DMS79 (cell line): ENCODE results near the gene SLC8A1.

Experiments
- DNase-seq: peaks from one replicate; lab custom pipeline; 2025; lab: John Stamatoyannopoulos, UW

The SLC8A1 gene

DNA sequence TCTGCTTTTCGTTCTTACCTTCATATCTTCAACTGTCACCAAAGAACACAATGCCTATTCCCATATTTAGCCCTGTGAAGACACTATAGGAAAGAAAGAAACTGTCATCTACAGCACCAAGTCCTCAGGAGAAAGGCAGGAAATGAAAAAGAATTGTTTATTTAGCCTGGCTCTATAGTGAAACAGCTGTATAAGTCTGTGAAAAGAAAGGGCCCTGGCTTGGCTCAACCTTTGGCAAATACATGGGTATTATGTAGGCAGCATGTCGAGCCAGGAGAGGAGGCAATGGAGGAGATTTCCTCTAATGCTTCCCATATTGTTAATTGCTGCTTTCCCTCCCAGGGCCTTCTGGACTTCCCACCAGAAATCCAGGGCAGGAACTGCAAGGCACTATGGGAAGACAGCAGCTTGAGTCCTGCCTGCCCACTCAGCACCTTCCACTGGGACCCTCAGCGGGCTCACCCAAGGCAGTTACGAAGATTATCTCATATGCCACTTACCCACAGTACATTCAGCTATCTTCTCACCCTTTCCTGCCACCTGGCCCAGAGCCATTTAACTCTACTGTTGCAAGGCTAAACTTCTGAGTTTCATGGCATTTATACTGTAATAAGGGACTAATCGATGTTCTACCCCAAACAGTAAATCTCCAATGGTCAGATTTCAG, 30.1 kb downstream of the SLC8A1 start:
- no peak for DNase-seq

DNA sequence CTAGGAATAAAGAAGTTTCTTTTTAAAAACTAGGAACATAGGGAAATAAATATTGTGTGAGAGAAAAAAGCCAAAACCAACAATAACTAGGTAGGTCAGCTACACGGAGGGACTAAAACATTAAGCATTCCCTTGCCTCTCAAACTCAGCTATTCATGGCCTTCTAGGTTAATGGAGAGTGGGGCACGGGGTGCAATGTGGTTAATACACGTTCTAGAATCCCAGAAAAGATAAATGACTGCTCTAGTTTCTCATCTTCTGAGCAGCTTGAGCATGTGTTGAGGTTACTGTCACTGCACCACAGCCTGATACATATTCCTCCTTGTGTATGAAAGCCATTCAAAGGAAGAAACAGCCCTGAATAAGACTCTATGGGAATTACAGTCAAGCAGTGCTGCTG, 31.4 kb downstream of the SLC8A1 start:
- DNase-seq = no peak

DNA sequence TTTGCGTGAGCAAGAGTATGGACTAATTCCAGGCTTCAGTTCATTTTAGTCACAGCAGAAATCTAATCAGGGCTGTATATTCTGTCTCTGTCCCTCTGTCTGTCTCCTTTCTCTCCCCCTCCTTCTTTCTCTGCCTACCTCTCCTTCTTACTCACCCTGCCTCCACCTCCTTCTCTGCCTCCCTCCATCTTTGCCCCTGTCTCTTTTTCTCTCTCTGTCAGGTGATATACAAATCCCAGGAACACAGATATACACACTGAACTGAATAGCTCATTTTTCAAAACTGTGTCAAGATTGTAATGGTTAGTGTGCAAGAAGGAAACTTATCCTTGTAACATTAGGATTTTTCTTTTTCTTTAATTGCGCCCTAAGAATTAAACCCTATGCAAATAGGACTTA, 32.5 kb downstream of the SLC8A1 start:
- DNase-seq = no peak

- DNase-seq = no peak
These were observed 33.1 kb downstream of the SLC8A1 start for GRCh38 chr2:40418614-40419363.

- no peak for DNase-seq
These were observed 35.4 kb downstream of the SLC8A1 start for GRCh38 chr2:40416486-40416885.

GRCh38 chr2:40415391-40415790, 36.5 kb downstream of the SLC8A1 start:
- DNase-seq = no peak

DNA sequence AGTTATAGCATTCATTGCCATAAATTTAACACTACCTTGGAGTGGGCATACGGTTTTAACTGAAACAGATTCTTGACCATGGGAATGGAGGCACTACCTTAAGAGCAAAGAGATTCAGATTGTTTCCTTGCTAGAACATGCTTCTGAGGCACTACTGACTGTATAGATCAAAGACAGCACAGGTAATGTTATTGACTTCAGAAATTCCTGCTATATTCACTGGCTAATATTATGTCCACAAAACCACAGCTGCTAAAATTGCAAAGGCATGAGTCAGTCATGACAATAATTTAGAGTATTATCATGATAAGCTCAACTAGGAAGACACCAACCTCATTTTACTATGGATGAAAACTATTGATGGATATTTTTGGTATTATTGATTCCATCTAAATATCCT, 39.4 kb downstream of the SLC8A1 start:
- DNase-seq = no peak

DNA sequence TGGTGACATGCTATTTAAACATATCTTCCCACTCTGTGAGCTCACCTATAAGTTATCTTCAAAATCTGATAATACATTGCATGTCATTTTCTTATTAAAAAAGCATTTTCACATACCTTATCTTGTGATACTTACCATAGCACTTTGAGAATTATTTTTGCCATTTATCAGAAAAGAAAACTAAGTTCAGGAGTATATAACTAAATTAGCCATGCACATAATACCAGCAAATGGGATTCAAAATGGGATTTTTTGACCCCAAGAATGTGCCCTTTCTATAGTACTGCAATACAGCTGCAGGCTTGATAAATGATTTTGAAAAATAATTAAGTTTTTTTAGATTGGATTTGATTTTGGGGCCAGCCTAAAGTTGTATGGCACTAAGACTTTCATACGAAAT, 41.2 kb downstream of the SLC8A1 start:
- DNase-seq = no peak

DNA sequence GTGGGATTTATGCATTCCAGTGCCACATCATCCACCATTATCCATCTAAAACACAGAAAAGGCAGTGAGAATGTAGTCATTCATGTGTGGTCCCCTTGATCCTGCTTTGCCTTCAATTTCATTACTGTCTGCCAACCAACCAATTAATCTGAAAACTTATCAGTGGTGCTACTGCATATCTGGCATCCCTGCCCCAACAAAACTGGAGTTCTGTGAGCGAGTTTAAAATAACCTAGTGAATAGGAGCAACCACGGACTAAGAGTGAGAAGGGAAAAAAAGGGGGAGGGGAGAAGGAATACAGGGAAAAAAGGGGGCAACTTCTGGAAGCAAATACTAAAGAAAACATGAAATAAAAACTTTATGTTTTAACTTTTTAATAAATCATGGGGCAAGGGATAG, 42.2 kb downstream of the SLC8A1 start:
- no peak for DNase-seq

DNA sequence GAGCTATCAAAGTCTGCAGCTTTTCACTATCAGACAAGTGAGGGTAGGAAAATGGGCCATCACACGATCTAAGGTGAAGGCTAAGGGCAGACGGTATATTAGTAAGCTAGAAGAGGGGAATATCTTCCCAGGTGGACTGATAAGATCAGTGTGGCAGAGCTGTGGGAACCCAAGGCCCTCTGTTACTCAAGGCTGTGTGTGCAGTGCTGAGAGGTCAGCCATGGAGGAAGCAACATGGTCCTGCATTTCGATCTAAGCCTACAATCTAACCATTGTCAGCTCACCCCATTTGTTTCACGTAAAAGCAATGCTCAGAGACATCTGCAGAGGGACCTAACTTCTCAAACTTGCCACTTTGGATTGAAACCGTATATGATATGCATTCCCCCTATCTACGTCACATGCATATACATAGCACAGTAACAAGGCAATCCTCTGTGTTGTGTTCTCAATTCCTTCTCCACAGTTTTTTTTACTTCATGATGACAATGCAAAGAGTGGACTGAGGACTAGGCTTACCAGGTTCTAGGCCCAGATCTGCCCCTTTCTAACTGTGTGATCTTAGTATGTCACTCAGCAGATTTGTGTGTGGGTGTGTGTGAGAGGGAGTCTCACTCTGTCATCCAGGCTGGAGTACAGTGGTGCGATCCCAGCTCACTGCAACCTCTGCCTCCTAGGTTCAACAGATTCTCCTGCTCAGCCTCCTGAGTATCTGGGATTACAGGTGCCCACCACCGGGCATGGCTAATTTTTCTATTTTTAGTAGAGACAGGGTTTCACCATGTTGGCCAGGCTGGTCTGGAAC, 45.2 kb downstream of the SLC8A1 start:
- no peak for DNase-seq

DNA sequence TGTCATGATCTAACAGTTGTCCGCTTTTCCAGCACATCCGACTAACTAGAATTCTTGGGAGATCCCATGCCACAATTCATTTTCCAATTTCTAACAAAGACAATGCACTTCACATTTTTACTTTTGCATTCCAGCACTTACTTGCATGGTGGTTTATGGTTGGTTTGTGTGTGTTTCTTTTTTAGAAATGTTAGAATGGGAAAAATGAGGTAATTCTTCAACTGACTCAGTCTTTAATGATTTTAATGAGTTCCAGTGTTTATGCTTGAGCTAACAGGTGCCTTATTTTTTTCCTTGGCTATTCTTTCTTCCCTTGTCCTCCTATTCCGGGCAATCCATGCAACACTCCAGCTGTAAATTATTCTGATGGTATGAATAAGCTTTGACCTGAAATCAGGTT, 46.4 kb downstream of the SLC8A1 start:
- DNase-seq = no peak

- DNase-seq = no peak
These were observed 47.4 kb downstream of the SLC8A1 start for GRCh38 chr2:40404517-40404916.

DNA sequence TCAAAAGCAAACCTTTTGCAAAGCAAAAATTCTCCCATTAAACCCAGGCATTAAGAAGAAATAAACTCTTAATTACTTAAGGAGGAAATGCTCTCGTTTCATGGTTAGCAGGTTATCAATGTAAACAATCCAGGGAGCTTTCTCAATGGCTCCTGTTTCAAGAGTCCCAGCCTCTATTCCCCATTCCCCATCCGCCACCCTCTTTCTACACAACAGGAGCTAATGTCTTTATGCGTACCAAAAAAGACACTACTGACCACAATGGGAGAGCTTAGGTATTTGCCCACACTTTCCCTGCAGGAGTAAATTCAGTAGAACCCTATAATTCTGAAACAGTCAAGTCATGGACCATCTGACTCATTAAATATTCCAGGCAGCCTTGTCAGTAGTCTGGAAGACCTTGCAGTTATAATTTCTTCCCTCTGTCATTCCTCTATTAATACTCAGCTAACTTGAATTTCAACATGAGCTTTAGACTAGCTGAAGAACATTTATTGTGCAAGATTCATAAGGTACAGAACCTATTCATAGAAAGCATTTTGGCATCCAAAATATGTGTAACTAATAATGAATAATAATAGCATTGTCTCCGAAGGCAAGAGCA, 48.6 kb downstream of the SLC8A1 start:
- no peak for DNase-seq

DNA sequence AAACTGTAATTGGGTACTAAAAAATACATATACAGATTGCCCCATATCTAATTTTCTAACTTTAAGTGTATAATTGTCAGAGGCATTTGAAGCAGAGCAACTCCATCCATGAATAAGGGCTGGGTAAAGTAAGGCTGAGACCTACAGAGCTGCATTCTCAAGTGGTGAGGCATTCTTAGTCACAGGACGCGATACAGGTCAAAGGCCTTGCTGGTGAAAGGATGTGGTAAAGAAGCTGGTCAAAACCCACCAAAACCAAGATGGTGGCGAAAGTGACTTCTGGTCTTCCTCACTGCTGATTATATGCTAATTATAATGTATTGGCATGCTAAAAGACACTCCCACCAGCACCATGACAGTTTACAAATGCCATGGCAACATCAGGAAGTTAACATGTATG, 50.0 kb downstream of the SLC8A1 start:
- DNase-seq = no peak

GRCh38 chr2:40400336-40400953, 51.4 kb downstream of the SLC8A1 start:
- no peak for DNase-seq

DNA sequence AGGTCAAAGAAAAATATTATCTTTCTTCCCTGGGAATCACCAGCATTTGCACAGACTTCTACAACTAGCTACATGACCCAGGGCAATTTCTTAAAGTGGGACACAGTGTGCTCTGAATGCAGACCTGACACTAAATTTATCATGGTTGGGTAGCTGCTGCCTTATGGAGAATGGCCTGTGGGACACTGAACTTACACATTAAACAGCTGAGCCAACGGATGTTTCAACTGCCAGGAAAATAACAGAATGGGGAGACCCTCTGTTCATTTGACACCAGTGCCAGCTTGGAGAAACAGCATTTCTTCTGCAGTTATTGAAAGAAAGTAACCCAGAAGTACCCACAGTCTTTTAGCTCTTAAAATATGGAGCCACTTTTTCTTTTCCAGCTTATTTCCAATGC, 54.1 kb downstream of the SLC8A1 start:
- no peak for DNase-seq

DNA sequence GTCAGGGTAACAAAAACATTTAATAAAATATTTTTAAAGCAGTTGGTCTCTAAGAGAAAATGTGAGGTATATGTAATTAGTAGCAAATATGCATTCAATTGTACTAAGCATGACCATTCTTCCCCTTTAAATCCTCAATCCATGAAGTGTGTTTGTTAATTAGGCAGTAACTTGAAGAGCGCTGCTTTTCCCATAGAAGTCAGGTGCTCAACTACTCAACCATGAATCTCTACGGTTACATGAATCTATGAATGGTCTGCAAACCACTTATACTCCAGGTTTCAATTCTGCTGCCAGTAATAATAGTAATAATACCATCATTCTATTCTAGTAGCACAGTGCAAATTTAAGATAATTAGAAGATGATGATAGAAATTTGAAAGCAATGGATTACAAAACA, 55.8 kb downstream of the SLC8A1 start:
- peak; percentile 92 for DNase-seq

GRCh38 chr2:40395169-40396073, 56.5 kb downstream of the SLC8A1 start:
- DNase-seq = no peak

GRCh38 chr2:40394597-40394996, 57.3 kb downstream of the SLC8A1 start:
- no peak for DNase-seq

DNA sequence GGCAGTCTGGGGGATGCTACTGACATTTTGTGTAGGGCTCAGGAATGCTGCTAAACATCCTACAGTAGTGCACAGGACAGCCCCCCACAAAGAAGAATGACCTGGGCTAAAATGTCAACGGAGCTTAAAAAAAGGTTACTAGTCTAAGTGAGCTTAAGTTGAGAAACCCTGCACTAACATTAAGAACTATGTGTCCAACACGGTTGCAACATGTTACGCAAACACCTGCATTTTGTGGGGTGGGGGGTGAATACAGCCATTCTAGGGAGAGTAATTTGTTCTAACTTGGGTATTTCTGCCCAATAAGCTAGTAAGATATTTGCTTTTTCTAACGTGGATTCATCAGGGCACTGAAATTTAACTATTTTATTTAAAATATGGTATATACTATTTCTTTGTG, 57.9 kb downstream of the SLC8A1 start:
- no peak for DNase-seq

- no peak for DNase-seq
These were observed 63.7 kb downstream of the SLC8A1 start for GRCh38 chr2:40388161-40388560.
